ENCODE data around the gene THOP1.

Gene THOP1

DNA sequence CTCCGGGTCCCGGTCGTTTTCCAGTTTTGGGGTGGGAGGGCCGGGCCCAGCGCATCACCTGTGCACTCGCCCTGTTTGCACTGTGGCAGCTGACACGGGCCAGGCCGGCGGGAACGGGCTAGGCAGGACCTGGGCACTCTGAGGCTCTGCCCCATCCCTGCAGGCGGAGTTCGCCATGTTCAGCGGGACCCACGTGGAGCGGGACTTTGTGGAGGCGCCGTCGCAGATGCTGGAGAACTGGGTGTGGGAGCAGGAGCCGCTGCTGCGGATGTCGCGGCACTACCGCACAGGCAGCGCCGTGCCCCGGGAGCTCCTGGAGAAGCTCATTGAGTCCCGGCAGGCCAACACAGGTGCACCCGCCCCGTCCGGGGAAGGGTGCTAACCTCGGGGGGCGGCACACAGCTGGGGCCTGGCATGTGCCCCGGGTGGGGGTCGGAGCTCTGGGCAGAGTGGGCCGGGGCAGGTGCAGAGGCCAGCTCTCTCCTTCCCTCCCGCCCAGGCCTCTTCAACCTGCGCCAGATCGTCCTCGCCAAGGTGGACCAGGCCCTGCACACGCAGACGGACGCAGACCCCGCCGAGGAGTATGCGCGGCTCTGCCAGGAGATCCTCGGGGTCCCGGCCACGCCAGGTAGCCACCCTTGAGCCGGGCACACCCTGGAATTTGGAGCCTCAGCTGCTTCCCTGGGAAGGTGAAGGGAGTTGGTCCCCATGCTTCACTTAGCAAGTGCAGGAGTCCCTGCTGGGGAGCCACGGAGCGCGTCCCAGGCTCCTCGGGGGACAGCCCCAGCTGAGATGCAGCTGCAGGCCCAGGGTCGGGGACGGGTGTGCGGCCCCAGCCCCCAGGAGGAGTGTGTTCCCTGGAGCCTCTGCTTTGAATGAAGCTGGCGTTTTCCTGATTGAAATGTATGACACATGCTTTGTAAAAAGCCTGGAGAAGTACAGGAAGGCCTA is 25.1 kb downstream of the THOP1 start:
- Histone ChIP-seq H3K4me1 (ENCODE audit: control insufficient read depth in 1 of 2, insufficient read depth in 2 of 2, low read length in 2 of 2) (peaks cover 14 to 22% of the 10 kb centered on the region in 2 donors), H3K4me3 (ENCODE audit: low read depth in 1 of 2, low read length in 2 of 2) (no peak overlapping the region), H3K36me3 (ENCODE audit: control insufficient read depth in 1 of 2, insufficient read depth in 2 of 2, low read length in 2 of 2) (peaks cover 14 to 50% of the 10 kb centered on the region in 2 donors), H3K9ac (ENCODE audit: low read depth in 1 of 2, low read length in 2 of 2) (peak overlapping the region in 1 of 2 donors; percentile 47), H3K27me3 (ENCODE audit: control insufficient read depth in 1 of 2, insufficient read depth in 2 of 2, low read length in 2 of 2) (no peaks in the 10 kb centered on the region), H3K27ac (ENCODE audit: low read depth, low read length) (peak overlapping the region; percentile 0), H3K9me3 (ENCODE audit: control insufficient read depth in 1 of 2, low read length in 2 of 2) (no peaks in the 10 kb centered on the region)

DNA sequence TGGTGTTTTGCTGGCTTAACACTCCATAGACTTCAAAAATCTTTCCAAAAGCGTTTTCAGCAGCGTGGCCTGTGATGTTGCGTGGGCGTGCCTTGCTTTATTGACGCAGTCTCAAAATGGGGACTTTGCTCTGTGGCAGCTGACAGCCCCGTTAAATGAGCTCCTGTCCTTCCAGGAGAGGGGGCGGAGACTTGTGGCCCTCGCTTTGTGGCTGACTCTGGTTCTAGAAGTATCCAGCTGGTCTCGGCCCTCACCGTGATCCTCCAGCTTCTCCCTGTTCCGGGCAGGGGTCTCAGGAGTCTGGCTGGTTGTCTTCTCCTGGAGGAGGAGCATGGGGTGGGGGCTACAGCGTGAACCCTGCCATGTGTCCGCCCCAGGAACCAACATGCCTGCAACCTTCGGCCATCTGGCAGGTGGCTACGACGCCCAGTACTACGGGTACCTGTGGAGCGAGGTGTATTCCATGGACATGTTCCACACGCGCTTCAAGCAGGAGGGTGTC is 26.0 kb downstream of the THOP1 start:
- Histone ChIP-seq H3K27me3 (ENCODE audit: control insufficient read depth in 1 of 2, insufficient read depth in 2 of 2, low read length in 2 of 2) (no peaks in the 10 kb centered on the region), H3K4me3 (ENCODE audit: low read depth in 1 of 2, low read length in 2 of 2) (peak overlapping the region in 1 of 2 donors; percentile 73), H3K27ac (ENCODE audit: low read depth, low read length) (peak overlapping the region; percentile 26), H3K4me1 (ENCODE audit: control insufficient read depth in 1 of 2, insufficient read depth in 2 of 2, low read length in 2 of 2) (peaks cover 14 to 22% of the 10 kb centered on the region in 2 donors), H3K9me3 (ENCODE audit: control insufficient read depth in 1 of 2, low read length in 2 of 2) (no peaks in the 10 kb centered on the region), H3K9ac (ENCODE audit: low read depth in 1 of 2, low read length in 2 of 2) (peak overlapping the region; percentile 47 to 52), H3K36me3 (ENCODE audit: control insufficient read depth in 1 of 2, insufficient read depth in 2 of 2, low read length in 2 of 2) (peaks cover 14 to 45% of the 10 kb centered on the region in 2 donors)

DNA sequence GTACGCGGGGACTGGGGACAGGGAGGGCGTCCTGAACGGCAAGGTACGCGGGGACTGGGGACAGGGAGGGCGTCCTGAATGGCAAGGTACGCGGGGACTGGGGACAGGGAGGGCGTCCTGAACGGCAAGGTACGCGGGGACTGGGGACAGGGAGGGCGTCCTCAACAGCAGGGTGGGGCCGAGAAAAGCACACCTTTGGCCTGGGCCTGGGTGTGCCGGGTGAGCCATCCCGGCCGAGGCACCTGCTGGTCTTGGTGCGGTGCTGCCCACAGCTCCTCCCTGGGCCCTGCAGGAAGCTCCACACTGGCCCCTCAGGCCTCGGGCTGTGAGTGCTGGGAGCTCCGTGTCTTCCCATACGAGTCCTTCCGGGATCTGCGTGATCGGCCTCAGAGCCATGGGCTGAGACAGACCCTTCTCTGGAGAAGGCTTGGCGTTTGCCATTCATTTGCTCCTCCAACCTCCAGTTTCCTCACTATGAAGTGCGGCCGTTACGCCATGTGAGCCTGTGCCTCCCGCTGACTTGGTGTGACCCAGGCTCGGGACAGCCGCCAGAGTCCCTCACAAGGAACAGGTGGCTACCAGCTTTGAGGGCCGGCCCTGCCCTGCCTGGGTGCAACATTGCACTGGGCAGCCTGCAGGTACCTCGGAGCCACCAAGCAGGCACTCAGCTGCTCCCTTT is 26.6 kb downstream of the THOP1 start:
- peak overlapping the region; percentile 26 for H3K27ac ChIP-seq (ENCODE audit: low read depth, low read length)
- H3K9me3 ChIP-seq (ENCODE audit: control insufficient read depth in 1 of 2, low read length in 2 of 2): no peaks in the 10 kb centered on the region
- no peaks in the 10 kb centered on the region for H3K27me3 ChIP-seq (ENCODE audit: control insufficient read depth in 1 of 2, insufficient read depth in 2 of 2, low read length in 2 of 2)
- peaks cover 14 to 22% of the 10 kb centered on the region in 2 donors for H3K4me1 ChIP-seq (ENCODE audit: control insufficient read depth in 1 of 2, insufficient read depth in 2 of 2, low read length in 2 of 2)
- peaks cover 14 to 39% of the 10 kb centered on the region in 2 donors for H3K36me3 ChIP-seq (ENCODE audit: control insufficient read depth in 1 of 2, insufficient read depth in 2 of 2, low read length in 2 of 2)
- peak overlapping the region; percentile 52 to 77 for H3K9ac ChIP-seq (ENCODE audit: low read depth in 1 of 2, low read length in 2 of 2)
- H3K4me3 ChIP-seq (ENCODE audit: low read depth in 1 of 2, low read length in 2 of 2): peak overlapping the region; percentile 40 to 73

DNA sequence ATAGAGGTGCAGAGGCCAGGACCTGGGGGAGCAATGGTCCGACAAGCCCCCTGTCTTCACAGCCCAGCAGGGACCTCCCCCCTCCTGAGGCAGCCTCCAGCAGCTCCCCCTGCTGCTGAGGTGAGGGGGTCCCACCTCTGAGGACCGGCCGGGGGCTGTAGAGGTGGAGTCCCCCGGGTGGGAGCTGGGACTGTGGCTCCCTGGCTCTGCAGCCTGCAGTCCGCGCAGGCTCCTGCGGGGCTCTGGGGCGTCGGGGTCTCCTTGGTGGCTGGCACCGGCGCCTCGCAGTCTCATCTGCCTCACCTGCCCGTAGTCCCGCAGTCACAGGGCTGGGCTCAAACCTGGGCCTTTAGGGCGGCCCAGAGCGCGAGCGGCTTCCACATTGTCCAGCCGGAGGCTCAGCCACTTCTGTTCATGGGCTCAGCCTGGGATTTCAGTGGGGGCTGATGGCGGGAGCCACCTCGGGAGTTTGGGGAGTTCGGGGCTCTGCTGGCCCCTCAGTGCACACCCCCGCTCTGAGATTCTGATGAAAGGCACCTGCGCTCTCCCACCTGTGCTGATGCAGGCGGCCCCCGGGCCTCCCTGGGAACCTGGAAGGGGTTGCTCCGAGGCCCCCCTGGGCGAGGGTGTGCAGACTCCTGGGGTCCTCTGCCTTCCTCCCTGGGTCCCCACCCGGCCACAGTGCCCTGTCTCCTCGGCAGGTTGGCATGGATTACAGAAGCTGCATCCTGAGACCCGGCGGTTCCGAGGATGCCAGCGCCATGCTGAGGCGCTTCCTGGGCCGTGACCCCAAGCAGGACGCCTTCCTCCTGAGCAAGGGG is 27.3 kb downstream of the THOP1 start:
- peaks cover 14 to 34% of the 10 kb centered on the region in 2 donors for H3K36me3 ChIP-seq (ENCODE audit: control insufficient read depth in 1 of 2, insufficient read depth in 2 of 2, low read length in 2 of 2)

DNA sequence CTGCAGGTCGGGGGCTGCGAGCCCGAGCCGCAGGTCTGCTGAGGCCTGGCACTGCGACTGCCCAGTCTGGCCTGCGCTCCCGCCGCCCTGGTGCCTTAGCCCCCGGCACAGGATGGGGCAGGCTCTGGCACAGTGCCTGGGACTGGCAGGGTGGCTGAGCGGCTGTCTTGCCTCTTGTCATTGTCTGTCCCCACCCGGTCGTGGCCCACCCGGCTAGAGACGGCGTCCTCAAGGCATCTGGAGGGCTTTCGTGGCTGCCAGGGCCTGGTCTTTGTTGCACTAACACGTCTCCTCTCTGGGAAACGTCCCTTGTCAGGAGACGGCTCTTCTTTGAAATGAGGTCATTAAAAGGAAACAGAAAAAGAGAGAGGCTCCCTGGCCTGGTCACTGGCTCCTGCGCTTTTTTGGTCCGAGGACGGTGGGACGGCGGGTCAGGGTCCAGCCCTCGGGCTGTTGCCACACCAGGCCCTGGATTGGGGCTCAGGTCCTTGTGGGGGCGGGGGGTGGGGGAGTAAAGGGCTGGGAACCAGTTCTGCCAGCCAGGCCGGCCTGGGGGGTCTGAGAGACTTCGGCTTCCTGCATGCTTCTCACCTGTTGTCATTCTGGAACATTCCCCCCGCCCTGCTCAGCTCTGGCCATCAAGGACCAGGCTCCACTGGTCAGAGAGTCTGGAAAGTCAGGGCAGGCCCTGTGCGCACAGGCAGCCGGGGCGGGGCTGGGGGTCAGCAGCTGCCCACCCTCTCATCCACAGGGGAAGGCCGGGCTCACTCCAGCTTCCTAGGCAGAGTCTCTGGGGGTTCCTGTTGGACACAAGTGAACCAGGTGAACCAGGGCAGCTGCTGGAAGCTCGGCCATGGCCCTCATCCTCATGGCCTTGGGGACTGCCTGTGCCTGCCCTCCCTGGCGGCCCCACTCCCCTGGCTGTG is 28.2 kb downstream of the THOP1 start:
- H3K27me3 ChIP-seq (ENCODE audit: control insufficient read depth in 1 of 2, insufficient read depth in 2 of 2, low read length in 2 of 2): no peaks in the 10 kb centered on the region
- no peak overlapping the region for H3K9ac ChIP-seq (ENCODE audit: low read depth in 1 of 2, low read length in 2 of 2)
- no peak overlapping the region for H3K4me3 ChIP-seq (ENCODE audit: low read depth in 1 of 2, low read length in 2 of 2)
- H3K36me3 ChIP-seq (ENCODE audit: control insufficient read depth in 1 of 2, insufficient read depth in 2 of 2, low read length in 2 of 2): peaks cover 14 to 29% of the 10 kb centered on the region in 2 donors
- H3K9me3 ChIP-seq (ENCODE audit: control insufficient read depth in 1 of 2, low read length in 2 of 2): no peaks in the 10 kb centered on the region
- peaks cover 14 to 22% of the 10 kb centered on the region in 2 donors for H3K4me1 ChIP-seq (ENCODE audit: control insufficient read depth in 1 of 2, insufficient read depth in 2 of 2, low read length in 2 of 2)
- H3K27ac ChIP-seq (ENCODE audit: low read depth, low read length): no peak overlapping the region

More for the DNA sequence above, 27.3 kb downstream of the THOP1 start:
- no peaks in the 10 kb centered on the region for H3K27me3 ChIP-seq (ENCODE audit: control insufficient read depth in 1 of 2, insufficient read depth in 2 of 2, low read length in 2 of 2)
- peaks cover 14 to 22% of the 10 kb centered on the region in 2 donors for H3K4me1 ChIP-seq (ENCODE audit: control insufficient read depth in 1 of 2, insufficient read depth in 2 of 2, low read length in 2 of 2)
- peak overlapping the region; percentile 52 to 77 for H3K9ac ChIP-seq (ENCODE audit: low read depth in 1 of 2, low read length in 2 of 2)
- H3K27ac ChIP-seq (ENCODE audit: low read depth, low read length): no peak overlapping the region
- no peaks in the 10 kb centered on the region for H3K9me3 ChIP-seq (ENCODE audit: control insufficient read depth in 1 of 2, low read length in 2 of 2)
- peak overlapping the region; percentile 40 to 73 for H3K4me3 ChIP-seq (ENCODE audit: low read depth in 1 of 2, low read length in 2 of 2)

DNA sequence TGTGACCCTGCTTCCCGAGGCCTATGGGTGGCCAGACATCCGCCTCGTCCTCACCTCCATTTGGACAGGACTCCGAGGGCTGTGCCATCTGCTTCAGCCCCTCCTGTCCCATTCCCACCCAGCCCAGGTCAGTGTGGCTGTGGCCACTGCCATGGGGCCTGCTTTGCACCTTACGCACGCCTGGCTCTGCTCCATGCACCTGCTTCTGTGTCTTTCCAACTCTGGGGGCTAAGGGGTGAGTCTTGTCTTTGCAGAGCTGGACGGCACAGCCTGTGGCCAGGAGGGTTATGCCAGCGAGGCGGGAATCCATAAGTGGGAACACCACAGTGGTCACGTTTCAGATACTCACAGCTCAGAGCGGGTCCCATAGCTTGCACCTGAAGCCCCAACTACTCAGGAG is 29.1 kb downstream of the THOP1 start:
- peaks cover 4 to 19% of the 10 kb centered on the region in 2 donors for H3K36me3 ChIP-seq (ENCODE audit: control insufficient read depth in 1 of 2, insufficient read depth in 2 of 2, low read length in 2 of 2)
- no peak overlapping the region for H3K27ac ChIP-seq (ENCODE audit: low read depth, low read length)
- no peaks in the 10 kb centered on the region for H3K9me3 ChIP-seq (ENCODE audit: control insufficient read depth in 1 of 2, low read length in 2 of 2)
- H3K4me1 ChIP-seq (ENCODE audit: control insufficient read depth in 1 of 2, insufficient read depth in 2 of 2, low read length in 2 of 2): peaks cover 14 to 22% of the 10 kb centered on the region in 2 donors
- no peaks in the 10 kb centered on the region for H3K27me3 ChIP-seq (ENCODE audit: control insufficient read depth in 1 of 2, insufficient read depth in 2 of 2, low read length in 2 of 2)
- no peak overlapping the region for H3K9ac ChIP-seq (ENCODE audit: low read depth in 1 of 2, low read length in 2 of 2)
- no peak overlapping the region for H3K4me3 ChIP-seq (ENCODE audit: low read depth in 1 of 2, low read length in 2 of 2)

DNA sequence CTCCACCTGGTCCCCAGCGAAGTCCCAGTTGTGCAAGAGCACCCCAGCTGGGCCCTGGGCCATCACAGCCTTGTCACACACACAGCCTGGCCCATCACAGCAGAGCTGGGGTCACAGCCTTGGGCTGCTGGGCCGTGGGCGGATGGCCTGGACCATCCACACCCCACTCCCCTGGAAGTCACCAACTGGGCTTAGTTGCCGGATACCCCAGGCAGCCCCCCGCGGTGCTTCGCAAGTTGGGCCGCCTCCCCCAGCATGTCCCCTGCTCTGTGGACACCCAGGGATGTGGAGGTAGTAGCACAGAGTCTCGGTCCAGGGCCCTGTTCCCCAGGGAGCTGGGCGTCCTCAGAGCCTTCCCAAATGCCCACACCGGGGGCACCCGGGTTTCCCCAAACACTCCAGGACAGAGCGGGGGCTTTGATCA is 29.9 kb downstream of the THOP1 start:
- no peaks in the 10 kb centered on the region for H3K27me3 ChIP-seq (ENCODE audit: control insufficient read depth in 1 of 2, insufficient read depth in 2 of 2, low read length in 2 of 2)
- H3K9ac ChIP-seq (ENCODE audit: low read depth in 1 of 2, low read length in 2 of 2): no peak overlapping the region
- H3K36me3 ChIP-seq (ENCODE audit: control insufficient read depth in 1 of 2, insufficient read depth in 2 of 2, low read length in 2 of 2): peaks cover 0 to 12% of the 10 kb centered on the region in 2 donors
- H3K9me3 ChIP-seq (ENCODE audit: control insufficient read depth in 1 of 2, low read length in 2 of 2): no peaks in the 10 kb centered on the region
- no peak overlapping the region for H3K4me3 ChIP-seq (ENCODE audit: low read depth in 1 of 2, low read length in 2 of 2)
- peaks cover 14 to 23% of the 10 kb centered on the region in 2 donors for H3K4me1 ChIP-seq (ENCODE audit: control insufficient read depth in 1 of 2, insufficient read depth in 2 of 2, low read length in 2 of 2)
- no peak overlapping the region for H3K27ac ChIP-seq (ENCODE audit: low read depth, low read length)

DNA sequence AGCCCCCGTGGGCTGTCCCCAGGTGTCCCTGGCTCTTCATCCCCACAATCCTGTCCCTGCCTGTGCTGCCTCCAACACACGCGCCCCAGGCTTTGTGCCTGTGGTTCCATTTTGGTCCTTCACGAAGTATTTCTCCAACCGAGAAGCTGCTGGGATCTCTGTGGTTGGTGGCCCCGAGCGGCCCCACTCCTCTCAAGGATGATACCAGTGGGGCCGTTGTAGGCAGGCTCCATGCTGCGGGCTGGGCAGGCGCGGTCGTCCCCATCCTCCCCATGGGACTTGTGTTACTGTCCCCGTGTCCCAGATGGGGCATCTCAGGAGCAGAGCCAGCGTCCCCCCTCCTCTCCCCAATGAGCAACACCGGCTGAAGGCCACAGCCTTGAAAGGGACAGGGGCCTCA is 30.6 kb downstream of the THOP1 start:
- Histone ChIP-seq H3K9me3 (ENCODE audit: control insufficient read depth in 1 of 2, low read length in 2 of 2) (no peaks in the 10 kb centered on the region), H3K9ac (ENCODE audit: low read depth in 1 of 2, low read length in 2 of 2) (no peak overlapping the region), H3K4me3 (ENCODE audit: low read depth in 1 of 2, low read length in 2 of 2) (no peak overlapping the region), H3K27me3 (ENCODE audit: control insufficient read depth in 1 of 2, insufficient read depth in 2 of 2, low read length in 2 of 2) (no peaks in the 10 kb centered on the region), H3K27ac (ENCODE audit: low read depth, low read length) (no peak overlapping the region), H3K4me1 (ENCODE audit: control insufficient read depth in 1 of 2, insufficient read depth in 2 of 2, low read length in 2 of 2) (peaks cover 17 to 21% of the 10 kb centered on the region in 2 donors), H3K36me3 (ENCODE audit: control insufficient read depth in 1 of 2, insufficient read depth in 2 of 2, low read length in 2 of 2) (peaks cover 0 to 11% of the 10 kb centered on the region in 2 donors)

DNA sequence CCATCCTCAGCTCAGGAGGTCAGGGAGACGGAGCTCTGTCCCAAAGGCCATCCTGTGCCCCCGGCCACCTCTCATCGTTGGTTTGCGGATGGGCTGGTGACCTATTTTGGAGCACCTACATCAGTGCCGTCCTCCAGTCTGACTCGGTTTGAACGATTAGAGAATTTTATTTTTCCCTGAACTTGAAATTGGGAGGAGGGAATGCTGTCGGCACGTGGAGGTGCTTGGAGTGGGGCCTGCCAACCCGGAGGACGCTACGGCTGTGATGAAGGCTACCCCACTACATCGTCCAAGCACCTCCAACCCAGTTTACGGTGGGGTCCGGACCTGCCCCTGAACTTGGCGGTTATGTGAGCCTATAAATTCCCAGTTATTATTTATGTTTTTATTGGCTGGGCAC is 31.3 kb downstream of the THOP1 start:
- H3K27me3 ChIP-seq (ENCODE audit: control insufficient read depth in 1 of 2, insufficient read depth in 2 of 2, low read length in 2 of 2): no peaks in the 10 kb centered on the region
- no peak overlapping the region for H3K27ac ChIP-seq (ENCODE audit: low read depth, low read length)
- no peak overlapping the region for H3K9ac ChIP-seq (ENCODE audit: low read depth in 1 of 2, low read length in 2 of 2)
- H3K9me3 ChIP-seq (ENCODE audit: control insufficient read depth in 1 of 2, low read length in 2 of 2): no peaks in the 10 kb centered on the region
- H3K4me1 ChIP-seq (ENCODE audit: control insufficient read depth in 1 of 2, insufficient read depth in 2 of 2, low read length in 2 of 2): peaks cover 11 to 13% of the 10 kb centered on the region in 2 donors
- no peak overlapping the region for H3K4me3 ChIP-seq (ENCODE audit: low read depth in 1 of 2, low read length in 2 of 2)
- H3K36me3 ChIP-seq (ENCODE audit: control insufficient read depth in 1 of 2, insufficient read depth in 2 of 2, low read length in 2 of 2): peaks cover 0 to 11% of the 10 kb centered on the region in 2 donors
